ENCODE results near the gene RNF10.
"Not testable (repeated sequence)": the region's sequence is repeated elsewhere in the genome, so short reads cannot be mapped to it uniquely, and the experiment has no call there.

The RNF10 gene
- 174 to 208 reads per million in 2 donors for total RNA-seq

DNA sequence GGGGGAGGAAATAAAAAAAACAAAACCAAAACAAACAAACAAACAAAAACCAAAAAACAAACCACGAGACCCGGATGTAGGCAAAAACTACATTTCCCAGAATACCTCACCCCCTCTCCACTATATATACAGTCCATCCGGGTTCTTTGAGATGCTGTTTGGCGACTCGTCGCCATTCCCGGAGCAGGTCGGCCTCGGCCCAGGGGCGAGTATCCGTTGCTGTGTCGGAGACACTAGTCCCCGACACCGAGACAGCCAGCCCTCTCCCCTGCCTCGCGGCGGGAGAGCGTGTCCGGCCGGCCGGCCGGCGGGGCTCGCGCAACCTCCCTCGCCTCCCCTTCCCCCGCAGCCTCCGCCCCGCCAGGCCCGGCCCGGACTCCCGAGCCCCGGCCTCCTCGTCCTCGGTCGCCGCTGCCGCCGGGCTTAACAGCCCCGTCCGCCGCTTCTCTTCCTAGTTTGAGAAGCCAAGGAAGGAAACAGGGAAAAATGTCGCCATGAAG, at the start of gene RNF10:
Gene RNF10, plus strand, starts transcription at position 154 of the 500 bp plus-strand sequence. CDS start 456 bp downstream, outside the sequence.
- peak; percentile 63 for DNase-seq

DNA sequence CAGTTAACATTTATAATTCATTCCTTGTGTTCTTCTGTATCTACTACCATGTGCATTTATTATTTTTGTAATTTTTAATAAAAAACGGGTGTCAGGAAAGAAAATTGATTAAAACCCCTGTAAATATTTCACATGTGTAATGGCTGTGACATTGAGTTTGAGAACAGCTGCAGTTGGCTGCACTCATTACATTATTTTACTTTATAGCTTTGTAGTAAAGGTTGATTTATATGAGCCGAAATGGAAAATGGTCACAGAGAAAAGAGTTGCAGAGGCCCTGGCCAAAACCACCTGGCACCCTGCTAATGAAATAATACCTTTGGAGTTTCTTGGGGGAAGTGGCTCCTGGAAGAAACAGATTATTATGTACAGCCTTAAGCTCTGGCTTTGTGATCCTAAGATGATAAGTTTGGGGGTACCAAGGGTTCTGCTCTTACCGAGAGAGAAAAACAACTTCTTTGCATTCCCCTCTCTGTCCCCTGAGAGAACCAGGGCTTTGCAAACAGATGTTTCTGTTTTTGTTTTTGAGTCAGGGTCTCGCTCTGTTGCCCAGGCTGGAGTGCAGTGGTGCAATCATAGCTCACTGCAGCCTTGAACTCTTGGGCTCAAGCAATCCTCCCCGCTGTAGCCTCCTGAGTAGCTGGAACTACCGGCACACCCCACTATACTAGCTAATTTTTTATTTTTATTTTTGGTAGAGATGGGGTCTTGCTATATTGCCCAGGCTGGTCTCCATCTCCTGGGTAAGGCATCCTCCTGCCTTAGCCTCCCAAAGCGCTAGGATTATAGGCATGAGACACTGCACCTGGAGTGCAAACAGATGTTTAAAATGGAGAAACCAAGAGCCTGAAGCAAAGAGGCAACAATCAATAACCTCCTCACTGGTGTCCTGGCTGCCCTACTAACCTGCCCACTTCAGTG, 47.9 kb upstream of the RNF10 start:
- DNase-seq: no peak

DNA sequence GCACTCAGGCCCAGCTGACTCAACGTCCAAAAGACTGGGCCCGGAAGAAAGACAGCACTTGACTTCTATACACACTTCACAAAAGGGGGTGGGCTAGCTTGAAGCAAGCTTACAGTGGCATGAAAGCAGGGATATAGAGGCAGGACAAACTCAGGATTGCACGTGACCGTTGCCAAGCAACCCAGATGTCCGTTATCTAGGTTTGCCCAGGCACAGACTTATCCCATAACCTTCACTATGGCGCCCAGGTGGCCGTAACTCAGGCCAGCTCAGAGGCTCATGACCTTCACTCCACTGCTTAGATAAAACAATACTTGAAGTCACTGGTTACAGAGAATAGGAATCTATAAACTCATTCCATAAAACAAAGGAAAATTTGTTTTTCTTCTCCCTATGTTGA, 46.6 kb upstream of the RNF10 start:
- not testable (repeated sequence) for DNase-seq

DNA sequence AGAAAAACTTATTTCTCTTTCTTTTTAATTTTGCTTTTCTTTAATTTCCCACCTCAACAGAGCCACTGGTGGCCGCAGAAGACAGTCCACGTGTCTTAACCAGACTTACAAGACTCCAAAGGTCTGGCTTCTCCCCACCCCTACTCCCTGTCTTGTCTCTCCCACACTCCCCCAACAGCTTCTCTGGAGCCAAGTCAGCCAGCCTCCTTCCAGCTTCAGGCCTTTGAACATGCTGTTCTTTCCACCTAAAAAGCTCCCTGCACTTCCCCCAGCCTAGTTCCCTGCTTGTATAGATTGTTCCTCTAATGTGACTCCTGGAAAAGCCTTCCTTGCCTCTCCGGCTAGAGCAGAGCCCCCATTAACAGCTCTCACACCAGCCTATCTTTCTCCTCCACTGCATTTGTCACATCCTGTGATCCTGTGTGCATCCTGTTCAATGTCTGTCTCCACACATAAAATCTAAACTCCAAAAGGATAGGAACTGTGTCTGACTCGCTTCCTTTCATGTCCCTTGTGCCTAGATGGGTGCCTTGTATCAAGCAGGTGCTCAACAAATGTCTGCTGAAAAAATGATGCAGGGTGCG, 46.0 kb upstream of the RNF10 start:
- no peak for DNase-seq

DNA sequence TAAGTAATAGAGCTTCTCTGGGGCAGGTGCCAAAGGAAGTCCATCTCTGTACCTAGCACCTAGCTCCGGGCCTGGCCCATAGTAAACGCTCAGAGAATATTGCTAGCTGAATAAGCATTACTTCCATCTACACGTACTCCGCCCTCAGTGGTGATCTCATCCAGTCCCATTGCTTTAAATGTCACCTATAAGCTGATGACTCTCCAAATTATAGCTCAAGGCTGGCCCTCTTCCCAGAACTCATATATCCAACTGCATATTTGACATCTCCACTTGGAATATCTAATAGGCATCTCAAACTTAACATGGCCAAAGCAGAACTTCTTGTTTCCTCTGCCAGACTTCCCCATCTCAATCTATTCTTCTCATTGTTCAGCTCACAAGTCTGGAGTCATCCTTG, 45.1 kb upstream of the RNF10 start:
- DNase-seq: no peak

DNA sequence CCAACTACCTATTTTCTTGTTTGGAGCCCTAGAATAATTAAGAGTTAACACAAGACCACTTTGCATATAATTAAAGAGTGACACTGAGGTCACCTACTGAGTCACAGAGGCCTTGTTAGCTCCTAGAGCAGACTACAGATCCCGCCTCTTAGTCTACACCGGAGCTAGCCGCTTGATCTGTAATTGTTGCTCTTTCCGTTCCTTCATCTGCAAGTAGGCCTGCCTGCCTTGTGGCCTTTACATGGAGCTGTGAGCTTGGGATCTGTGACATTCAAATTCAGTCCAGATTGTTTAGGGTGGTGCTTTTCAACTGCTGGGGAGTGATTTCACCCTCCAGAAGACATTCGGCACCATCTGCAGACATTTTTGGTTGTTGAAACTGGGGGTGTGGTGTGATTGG, 43.8 kb upstream of the RNF10 start:
- no peak for DNase-seq

DNA sequence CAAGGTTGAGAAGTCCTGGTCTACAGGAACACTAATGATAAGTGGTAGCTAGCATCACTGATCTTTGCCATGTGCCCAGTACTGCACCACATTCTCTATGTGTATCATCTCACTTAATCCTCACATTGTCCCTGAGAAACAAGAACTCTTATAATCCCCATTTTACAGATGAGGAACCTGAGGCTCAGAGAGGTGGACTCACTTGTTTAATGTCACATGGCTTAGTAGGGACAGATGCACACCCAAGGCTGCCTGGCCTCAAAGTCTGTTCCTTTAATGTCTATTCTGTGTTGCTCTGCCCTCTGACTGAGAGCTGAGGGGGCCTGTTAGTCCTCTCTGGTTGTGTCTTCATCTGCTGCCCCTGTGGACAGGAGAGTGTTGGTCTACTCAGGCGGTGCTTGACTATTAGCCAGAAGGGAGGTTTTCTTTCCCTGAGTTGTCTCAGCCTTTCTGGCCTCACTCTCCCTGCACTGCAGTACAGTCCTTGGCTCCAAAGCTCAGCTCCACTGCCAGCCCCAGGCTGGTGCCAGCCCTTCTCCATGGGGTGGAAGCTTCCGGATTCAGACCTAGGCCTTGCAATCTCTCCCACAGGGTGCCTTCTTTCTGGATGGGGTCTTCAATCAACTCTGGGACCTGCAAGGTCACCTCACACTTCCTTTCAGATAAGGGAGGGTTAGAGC, 43.2 kb upstream of the RNF10 start:
- DNase-seq: no peak

DNA sequence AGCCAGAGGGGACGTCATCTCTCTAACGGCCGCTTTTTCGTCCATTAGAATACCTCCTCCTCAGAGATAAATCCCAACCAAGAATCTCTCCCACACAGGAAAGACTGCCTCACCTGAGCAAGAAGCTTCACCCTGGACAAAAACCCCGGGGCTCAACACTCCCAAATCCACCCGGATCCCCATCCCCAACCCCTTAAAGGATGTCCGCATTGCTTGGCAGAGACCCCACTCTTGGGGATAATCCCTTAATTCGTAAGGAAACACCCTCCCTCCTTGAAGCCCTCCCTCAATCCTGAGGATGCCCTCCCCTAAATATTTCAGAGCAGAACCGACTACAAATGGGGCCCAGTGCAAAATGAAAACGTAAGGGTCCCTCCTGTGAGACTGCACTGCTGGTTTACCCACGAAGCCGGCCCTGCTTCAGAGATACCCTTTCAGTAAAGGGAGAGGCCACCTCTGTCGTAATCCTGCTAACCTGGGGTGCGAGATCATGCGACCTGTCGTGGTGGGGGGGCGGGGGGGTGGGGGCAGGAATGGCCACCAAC, 38.9 kb upstream of the RNF10 start:
- DNase-seq: no peak

DNA sequence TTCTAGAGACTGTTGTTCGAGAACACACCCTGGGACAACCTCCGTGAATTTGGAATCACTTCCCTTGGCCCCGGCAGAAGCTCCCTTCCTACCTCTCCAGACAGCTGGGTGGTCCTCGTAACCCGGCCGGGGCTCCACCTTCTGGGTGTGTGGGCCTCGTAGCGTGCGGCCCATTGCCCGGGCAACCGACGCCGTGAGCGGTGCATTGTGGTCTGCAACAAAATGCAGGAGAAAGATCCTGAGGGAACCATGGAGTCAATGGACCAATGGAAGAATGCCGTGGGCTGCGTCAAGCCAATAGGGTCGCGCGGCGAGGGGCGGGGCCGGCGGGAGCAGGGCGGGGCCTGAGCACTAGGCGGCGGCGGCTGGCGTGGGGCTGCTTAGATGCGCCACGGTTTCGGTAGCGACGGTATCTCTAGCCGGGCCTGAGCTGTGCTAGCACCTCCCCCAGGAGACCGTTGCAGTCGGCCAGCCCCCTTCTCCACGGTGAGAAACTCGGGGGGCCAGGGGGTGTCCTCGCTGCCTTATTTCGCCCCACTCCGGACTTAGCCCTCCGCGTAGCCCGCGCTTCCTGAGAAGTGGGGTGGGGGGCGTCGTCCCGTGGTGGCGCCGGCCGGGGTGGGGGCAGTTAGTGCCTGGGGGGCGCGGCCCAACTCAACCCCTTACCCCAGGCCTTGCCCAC, 38.3 kb upstream of the RNF10 start, which contains the start of gene DYNLL1:
Gene DYNLL1, plus strand, starts transcription at position 383 of the 682 bp plus-strand sequence. CDS start 309 bp downstream, outside the sequence.
- peak; percentile 98 for DNase-seq

DNA sequence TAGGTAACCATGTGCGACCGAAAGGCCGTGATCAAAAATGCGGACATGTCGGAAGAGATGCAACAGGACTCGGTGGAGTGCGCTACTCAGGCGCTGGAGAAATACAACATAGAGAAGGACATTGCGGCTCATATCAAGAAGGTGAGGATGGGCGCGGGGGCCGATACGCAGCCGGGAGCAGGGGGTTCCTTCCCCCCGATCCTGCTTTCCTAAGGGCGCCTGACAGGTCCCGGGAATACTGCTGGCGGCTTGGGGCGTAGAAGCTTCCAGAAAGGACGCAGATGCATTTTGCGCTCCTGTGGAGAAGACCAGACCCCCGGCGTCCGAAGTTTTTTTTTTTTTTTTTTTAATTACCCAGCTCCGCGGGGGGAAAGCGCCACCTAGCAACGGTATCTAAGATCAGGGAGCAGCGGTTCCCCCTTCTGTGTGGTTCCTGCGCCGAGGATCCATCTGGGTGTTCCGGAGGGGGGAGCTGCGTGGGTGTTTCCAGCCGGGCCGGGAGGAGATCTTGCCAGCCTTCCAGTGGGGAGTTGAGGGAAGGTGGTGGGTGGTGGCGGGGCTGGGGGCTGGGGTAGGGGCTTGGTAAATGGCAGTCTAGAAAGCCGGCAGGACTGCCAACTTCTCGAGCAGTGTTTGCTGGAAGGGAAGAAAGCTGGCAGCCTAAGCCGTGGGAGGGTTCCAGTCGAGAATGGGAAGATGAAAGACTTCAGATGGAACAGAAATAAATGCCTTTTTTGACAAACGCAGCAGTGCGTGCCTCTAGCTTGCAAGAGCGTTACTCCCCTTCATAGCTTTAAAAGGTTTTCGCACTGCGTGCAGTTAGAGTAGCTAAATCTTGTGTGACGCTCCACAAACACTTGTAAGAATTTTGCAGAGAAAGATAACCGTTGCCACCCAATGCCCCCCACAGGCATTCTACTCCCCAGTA, 37.5 kb upstream of the RNF10 start:
- DNase-seq: peak; percentile 45

DNA sequence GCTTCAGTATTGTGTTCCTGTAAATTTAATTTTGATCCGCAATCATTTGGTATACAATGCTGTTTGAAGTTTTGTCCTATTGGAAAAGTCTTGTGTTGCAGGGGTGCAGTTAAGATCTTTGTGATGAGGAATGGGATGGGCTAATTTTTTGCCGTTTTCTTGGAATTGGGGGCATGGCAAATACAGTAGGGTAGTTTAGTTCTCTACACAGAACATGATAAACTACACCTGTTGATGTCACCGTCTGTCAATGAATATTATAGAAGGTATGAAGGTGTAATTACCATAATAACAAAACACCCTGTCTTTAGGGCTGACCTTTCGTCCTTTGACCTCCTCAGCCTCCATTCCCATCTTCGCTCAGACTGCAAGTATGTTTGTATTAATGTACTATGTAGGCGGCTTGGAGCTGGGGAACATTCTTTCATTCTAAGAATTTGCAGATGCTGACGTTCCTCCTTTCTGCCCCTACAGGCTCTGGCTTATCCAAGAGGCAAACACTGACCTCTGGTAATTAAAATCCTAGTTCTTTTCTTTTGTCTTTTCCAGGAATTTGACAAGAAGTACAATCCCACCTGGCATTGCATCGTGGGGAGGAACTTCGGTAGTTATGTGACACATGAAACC, 36.5 kb upstream of the RNF10 start:
- DNase-seq: no peak

DNA sequence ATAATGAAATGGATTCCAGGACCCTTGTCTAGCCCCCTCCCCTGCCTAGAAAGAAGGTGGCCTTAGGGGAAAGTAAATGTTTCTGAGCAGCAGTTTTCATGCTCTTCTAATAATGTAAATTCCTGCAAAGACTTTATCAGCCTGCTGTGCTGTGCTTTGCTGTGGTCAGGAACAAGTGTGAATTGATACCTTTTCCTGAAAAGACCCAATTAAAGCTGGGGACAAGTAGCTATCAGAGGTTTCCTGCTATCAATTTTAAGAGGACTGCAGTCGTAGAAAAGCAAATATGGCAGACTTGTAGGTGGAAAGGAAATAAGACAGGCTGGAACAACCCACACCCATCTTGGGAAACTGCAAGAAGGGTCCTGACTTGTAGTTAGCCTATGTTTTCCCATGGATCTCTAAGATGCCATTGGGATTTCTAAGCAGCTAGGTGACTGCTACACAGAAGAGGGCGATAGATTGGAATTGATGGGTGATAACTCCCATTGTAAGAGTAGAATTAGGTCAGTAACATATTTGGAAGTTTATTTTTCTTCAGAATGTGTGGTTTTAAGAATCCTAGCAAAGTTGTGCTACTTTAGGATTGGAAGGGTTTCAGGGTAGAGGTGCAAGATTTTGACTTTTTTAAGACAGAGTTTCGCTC, 35.2 kb upstream of the RNF10 start:
- no peak for DNase-seq

DNA sequence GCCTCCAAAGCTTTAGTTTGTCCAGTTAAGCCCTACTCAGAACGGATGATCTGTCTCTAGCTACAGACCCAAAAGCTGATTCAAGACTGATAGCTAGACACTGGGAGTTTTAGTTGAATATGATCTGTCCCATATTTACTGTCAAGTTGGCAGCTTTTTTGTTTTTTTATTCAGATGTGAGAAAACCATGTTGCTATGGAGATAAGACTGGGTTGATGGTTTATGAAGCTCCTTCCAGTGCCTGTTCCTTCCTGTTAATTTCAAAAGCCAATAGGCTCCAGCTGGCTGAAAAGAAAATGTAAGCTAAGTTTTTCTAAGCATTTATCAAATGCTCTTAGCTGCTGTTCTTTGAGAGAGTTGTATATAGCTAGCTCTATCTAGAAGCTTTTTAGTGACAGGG, 33.6 kb upstream of the RNF10 start:
- no peak for DNase-seq

DNA sequence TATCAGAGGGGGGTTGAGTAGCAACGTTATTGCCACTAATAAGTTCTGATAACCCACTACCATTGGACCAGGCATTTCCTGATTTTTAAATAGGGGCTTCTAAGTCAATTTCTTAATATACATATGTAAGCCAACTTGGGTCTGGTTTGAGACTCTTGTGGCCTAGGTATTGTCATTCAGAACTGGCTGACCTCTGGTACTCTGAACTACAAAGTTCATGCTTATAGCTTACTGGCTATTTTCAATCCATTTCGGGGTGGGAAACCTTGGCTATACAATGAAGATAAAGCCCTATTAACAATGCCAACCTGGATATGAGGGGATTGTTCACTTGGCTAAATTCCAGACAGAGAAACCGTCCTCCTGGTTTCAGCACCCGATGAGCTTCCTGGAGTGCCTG, 29.6 kb upstream of the RNF10 start:
- no peak for DNase-seq

DNA sequence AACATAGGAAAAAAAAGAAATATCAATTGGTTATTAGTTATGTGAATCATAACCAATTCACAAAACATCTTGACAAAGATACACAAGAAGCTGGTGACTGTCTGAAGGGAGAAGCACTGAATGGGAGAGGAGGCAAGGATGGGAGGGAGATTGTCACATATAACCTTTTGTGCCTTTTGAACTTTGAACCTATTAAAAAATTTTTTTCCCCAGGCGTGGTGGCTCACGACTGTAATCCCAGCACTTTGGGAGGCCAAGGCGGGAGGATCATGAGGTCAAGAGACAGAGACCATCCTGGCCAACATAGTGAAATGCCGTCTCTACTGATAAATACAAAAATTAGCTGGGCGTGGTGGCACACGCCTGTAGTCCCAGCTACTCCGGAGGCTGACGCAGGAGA, 25.6 kb upstream of the RNF10 start:
- DNase-seq: no peak

DNA sequence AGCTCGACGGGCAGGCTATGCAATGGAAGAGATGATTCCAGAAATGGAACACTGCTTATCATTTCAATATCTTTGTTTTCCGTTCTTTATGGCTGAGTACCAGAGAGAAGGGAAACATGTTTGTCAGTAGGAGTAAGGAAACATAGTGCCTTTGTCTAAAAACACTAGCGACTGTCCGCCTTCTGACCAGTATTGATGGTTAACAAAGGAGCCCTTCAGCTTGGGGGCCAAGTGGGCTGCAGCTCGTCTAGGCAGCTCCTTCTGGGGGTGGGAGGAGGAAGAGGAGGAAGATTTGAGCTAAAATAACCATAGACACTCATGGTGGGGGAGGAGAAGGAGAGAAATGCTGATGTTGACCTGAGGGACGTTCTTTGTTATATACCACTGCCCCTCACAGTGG, 20.2 kb upstream of the RNF10 start:
- DNase-seq: no peak

DNA sequence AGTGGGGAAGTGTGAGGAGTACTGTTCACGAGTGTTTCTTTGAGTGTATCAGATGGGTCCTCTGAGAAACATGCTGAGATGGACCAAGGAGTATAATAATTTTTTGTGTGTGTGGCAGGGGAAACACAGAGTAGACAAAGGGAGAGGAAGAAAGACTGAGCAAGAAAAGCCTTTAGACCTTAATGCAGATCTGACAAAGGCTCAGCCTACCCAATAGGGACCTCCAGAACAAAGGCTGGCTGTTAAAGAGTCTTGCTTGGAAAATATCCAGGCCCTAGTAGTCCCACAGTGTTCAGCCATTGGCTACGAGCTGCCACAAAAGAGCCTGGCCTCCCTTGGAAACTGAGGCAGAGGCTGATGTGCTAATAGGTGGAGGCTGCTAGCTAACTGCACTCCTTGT, 18.7 kb upstream of the RNF10 start:
- DNase-seq: no peak

DNA sequence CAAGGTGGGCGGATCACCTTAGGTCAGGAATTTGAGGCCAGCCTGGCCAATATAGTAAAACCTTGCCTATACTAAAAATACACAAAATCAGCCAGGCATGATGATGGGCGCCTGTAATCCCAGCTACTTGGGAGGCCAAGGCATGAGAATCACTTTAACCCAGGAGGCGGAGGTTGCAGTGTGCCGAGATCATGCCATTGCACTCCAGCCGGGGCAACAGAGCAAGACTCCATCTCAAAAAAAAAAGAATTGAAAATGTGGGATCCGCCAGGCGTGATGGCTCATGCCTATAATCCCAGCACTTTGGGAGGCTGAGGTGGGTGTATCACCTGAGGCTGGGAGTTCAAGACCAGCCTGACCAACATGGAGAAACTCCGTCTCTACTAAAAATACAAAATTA, 14.8 kb upstream of the RNF10 start:
- not testable (repeated sequence) for DNase-seq

DNA sequence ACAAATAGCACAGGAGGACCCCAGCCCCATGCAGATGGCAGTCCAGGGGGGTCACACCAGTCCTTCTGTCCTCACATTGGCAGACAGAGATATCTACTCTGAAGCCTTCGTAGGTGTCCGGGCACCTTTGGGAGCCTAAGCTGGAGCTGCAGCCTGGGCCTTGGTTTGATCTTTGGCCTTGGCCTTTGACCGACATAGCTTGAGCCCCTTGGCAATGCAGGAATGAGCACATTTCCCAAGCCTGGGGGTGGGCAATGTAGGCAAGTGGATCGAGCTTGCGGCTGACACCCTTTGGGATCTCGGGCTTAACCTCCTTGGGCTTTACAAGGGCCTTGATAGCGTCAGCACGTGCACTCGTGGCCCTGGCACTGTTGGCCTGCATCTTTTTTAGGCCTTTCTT, 11.6 kb upstream of the RNF10 start:
- no peak for DNase-seq

DNA sequence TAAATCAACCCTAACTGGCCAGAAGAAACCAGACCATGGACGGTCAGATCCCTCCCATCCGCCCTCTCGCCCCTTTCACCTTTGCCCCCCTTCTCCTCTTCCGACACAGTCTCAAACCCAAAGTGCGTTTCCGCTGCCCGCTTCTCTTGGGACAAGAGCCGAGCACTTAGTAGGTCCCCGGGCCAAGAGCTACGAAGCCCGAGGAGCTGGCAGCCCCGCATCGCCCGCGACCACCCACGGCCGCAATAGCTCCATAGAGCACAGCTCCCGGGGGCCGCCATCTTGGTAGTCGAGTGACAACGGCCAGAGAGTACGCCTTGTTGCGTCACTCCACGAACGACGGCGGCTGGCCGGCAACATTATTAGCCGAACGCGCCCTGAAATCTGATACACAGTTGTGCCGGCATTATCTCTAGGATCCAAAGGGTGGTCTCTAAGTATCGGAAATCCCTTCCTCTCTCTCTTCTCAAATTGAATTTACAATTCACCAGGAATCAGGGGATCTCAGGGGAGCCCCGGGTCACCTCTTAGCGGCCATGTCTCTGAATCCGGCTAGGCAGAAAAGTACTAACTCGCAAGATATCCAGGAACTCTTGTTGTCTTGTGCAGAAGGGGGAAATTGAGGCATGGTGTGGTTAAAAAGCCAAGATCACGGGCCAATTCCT, 5.2 kb upstream of the RNF10 start, which contains the start of gene COQ5:
Gene COQ5, minus strand, starts transcription at position 298 of the 665 bp plus-strand sequence. Its CDS starts 17 bp downstream, at position 281.
- DNase-seq: peak; percentile 69

Measured in T-helper 9 cell (primary cell).